K562 (cell line): ENCODE results near the gene BHLHE40. TPM values are rescaled to one million over a fixed set of nuclear protein-coding genes. Genes with fewer than 3 reads are reported as not detected.

ENCODE experiments used
- ATF4 ChIP-seq: fragments of 450-650 bp; formaldehyde crosslinking; IDR thresholded peaks from 2 replicates; pipeline ENCODE4 v1.4.0; 2022; ENCODE audit warnings: mild to moderate bottlenecking, moderate library complexity
- CSDE1 ChIP-seq, 2 experiments: fragments of 450-650 bp; IDR thresholded peaks; 2 replicates each; pipeline ENCODE4 v1.6.1; 2016; ENCODE audit warnings: mild to moderate bottlenecking in 1 of 2
- GABPB2 ChIP-seq: fragments of 250-450 bp; sonication (Bioruptor Pico); conservative IDR thresholded peaks from 2 replicates; pipeline ENCODE4 v1.5.1; 2021; ENCODE audit warnings: mild to moderate bottlenecking
- HBP1 ChIP-seq: fragments of 450-650 bp; formaldehyde crosslinking; IDR thresholded peaks from 2 replicates; pipeline ENCODE4 v1.4.0; 2022; ENCODE audit warnings: missing genetic modification characterization
- HDAC6 ChIP-seq: IDR thresholded peaks from 2 replicates; pipeline ENCODE4 v1.6.1; 2012; ENCODE audit warnings: low read depth, mild to moderate bottlenecking, control low read depth, inconsistent platforms, low read length, moderate library complexity
- HDGF ChIP-seq: fragments of 450-650 bp; IDR thresholded peaks from 2 replicates; pipeline ENCODE4 v1.6.1; 2016
- KAT8 ChIP-seq: fragments of 450-650 bp; IDR thresholded peaks from 2 replicates; pipeline ENCODE4 v1.6.1; 2016; ENCODE audit warnings: low read depth, mild to moderate bottlenecking
- NCOR1 ChIP-seq: fragments of 450-650 bp; IDR thresholded peaks from 2 replicates; pipeline ENCODE4 v1.6.1; 2016; ENCODE audit warnings: mild to moderate bottlenecking, moderate library complexity
- NR2F6 ChIP-seq: fragments of 450-650 bp; formaldehyde crosslinking; IDR thresholded peaks from 2 replicates; pipeline ENCODE4 v1.4.0; 2020; ENCODE audit warnings: mild to moderate bottlenecking
- POLR2A ChIP-seq: fragments of 450-650 bp; conservative IDR thresholded peaks from 2 replicates; pipeline ENCODE4 v1.6.1; 2016
- PRMT5 ChIP-seq: sonication (generic); formaldehyde crosslinking; IDR thresholded peaks from 2 replicates; pipeline ENCODE4 v1.5.0; 2020; ENCODE audit warnings: missing genetic modification reagents
- RBM14 ChIP-seq: fragments of 200-400 bp; formaldehyde crosslinking; IDR thresholded peaks from 2 replicates; pipeline ENCODE4 v1.6.1; 2018; ENCODE audit warnings: low read depth, mild to moderate bottlenecking, low read length, moderate library complexity, borderline replicate concordance; ENCODE audit not compliant: insufficient read depth
- TCF7L2 ChIP-seq: fragments of 150-350 bp; IDR thresholded peaks from 2 replicates; pipeline ENCODE4 v1.6.1; 2016; ENCODE audit warnings: low read depth, mild to moderate bottlenecking, low read length, moderate library complexity
- TRIM24 ChIP-seq, 2 experiments: fragments of 450-650 bp; IDR thresholded peaks; 2 replicates each; pipeline ENCODE4 v1.6.1; 2016
- ZFPM2 ChIP-seq: fragments of 250-450 bp; sonication (Bioruptor Pico); IDR thresholded peaks from 2 replicates; pipeline ENCODE4 v1.5.1; 2022; ENCODE audit warnings: mild to moderate bottlenecking
- ZNF41 ChIP-seq: fragments of 250-450 bp; sonication (Bioruptor Pico); conservative IDR thresholded peaks from 2 replicates; pipeline ENCODE4 v1.4.0; 2020; ENCODE audit warnings: mild to moderate bottlenecking
- ZNF512 ChIP-seq: IDR thresholded peaks from 2 replicates; pipeline ENCODE4 v1.6.1; 2016; ENCODE audit warnings: missing genetic modification characterization, missing compliant biosample characterization
- ZNF740 ChIP-seq, 3 experiments: fragments of 200-800 bp in 1 of 3; sonication (Bioruptor generic) in 1 of 3; sonication (generic) in 1 of 3; formaldehyde crosslinking in 1 of 3; IDR thresholded peaks; 2 replicates each; pipeline versions ENCODE4 v1.6.1 to v1.8.0; 2016 to 2022; ENCODE audit warnings: mild to moderate bottlenecking in 2 of 3, missing compliant biosample characterization in 2 of 3, missing genetic modification characterization in 2 of 3, missing genetic modification reagents in 1 of 3
- polyA plus RNA-seq, 8 experiments: library from polyadenylated mRNA; depleted of rRNA in 4 of 8; stranded (reverse) in 5 of 8; unstranded in 3 of 8; fragments of >200 nt; fragmentation: Nextera tagmentation in 2 of 8; fragmentation: Illumina TruSeq in 1 of 8; extraction: Ambion mirVana in 2 of 8; extraction: Trizol in 1 of 8; gene quantifications; 2 replicates each; pipeline versions ENCODE4 v1.2.1 to v1.2.3, GENCODE V29; 2011 to 2014; ENCODE audit warnings: inconsistent platforms in 1 of 8, missing spikeins in 1 of 8
- total RNA-seq, 7 experiments: library from RNA; depleted of rRNA in 6 of 7; stranded (reverse); fragments of >200 nt in 6 of 7; fragmentation: Illumina TruSeq in 2 of 7; extraction: Trizol in 2 of 7; gene quantifications; 2 replicates each; pipeline versions ENCODE4 v1.2.1 to v1.2.3, GENCODE V29; 2011 to 2021; ENCODE audit warnings: low replicate concordance in 1 of 7
- TF ChIP-seq, protein P1 (sequence below): fragments of 250-450 bp; sonication (Bioruptor Pico); IDR thresholded peaks from 2 replicates; pipeline ENCODE4 v1.5.0; 2021
- TF ChIP-seq, protein P2 (sequence below): IDR thresholded peaks from 3 replicates; pipeline ENCODE4 v1.6.1; 2011; ENCODE audit warnings: borderline replicate concordance, mild to moderate bottlenecking; ENCODE audit not compliant: insufficient read length, insufficient read depth

The BHLHE40 gene
- total and polyA plus RNA-seq, 9 of the 15 experiments (the other 6 are each of a cell fraction or from before 2014, with no cell fraction given): 12.0 to 83.9 (median 31.4) TPM

DNA sequence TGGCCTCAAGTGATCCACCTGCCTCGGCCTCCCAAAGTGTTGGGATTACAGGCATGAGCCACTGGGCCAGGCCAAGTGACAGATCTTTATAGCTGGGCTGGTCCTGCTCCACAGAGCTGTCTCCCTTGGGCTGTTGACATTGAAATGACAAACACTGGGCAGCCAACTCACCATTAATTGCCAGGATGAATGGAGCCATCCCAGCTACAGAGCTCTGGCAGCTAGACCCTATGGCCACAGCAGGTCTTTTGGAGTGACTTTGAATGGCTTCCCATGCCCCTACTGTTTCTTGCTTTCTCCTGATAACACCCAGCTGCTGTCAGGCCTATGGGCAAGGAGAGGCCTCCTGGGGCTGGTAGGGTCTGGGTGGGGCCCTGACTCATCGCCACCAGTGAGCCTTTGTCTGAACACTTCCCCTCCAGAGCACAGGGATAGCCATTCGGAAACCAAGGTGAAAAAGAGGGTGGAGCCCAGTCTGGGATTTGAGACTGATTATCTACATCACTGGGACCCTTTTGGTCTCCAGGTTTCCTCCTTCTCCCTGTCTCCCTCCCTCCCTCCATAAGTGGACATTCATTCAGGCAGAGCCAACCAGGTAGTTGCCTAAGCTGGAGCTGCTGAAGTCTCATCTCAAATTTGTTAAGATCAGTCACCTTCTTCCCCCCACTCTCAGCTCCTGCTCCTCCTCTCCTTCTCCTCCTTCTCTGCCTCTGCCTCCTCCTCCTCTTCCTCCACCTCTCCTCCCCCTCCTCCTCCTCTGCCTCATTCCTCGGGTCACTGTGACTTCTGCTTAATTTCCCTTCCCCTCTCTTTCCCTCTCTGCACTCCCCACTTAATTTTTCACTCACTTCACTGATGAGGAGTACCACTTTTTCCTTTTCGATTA is 34.0 kb downstream of the BHLHE40 start (continued):
- TF ChIP-seq, protein P1, sequence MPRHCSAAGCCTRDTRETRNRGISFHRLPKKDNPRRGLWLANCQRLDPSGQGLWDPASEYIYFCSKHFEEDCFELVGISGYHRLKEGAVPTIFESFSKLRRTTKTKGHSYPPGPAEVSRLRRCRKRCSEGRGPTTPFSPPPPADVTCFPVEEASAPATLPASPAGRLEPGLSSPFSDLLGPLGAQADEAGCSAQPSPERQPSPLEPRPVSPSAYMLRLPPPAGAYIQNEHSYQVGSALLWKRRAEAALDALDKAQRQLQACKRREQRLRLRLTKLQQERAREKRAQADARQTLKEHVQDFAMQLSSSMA (CRISPR knock-in tag): no peak
- no peak for TF ChIP-seq CSDE1 (IDR thresholded peaks at IDR 0.05)
- no peak for TF ChIP-seq NCOR1
- TF ChIP-seq ZNF740 (CRISPR knock-in tag; IDR thresholded peaks at IDR 0.05): no peak
- TF ChIP-seq ZNF740 (tag; IDR thresholded peaks at IDR 0.05): no peak
- TF ChIP-seq PRMT5 (CRISPR knock-in tag): no peak
- TF ChIP-seq ZNF41 (CRISPR knock-in tag): no peak
- peak; percentile 89 for TF ChIP-seq ZNF512 (tag)
- TF ChIP-seq RBM14: no peak
- TF ChIP-seq TRIM24 (IDR thresholded peaks at IDR 0.05): 0 out of 4 replicates have a peak, but pooled peaks of 1 of the 2 experiments have one; percentile 8
- TF ChIP-seq ATF4: no peak
- TF ChIP-seq POLR2A: 0 out of 2 replicates have a peak, but pooled peaks have one; percentile 44
- no peak for TF ChIP-seq HDAC6
- no peak for TF ChIP-seq GABPB2 (CRISPR knock-in tag)
- no peak for TF ChIP-seq NR2F6
- no peak for TF ChIP-seq TCF7L2
- no peak for TF ChIP-seq ZFPM2 (CRISPR knock-in tag)
- TF ChIP-seq KAT8: no peak
- peak; percentile 87; the same call in 1 of the 2 replicates for TF ChIP-seq HDGF
- peak; percentile 87 for TF ChIP-seq HBP1
- TF ChIP-seq, protein P2, sequence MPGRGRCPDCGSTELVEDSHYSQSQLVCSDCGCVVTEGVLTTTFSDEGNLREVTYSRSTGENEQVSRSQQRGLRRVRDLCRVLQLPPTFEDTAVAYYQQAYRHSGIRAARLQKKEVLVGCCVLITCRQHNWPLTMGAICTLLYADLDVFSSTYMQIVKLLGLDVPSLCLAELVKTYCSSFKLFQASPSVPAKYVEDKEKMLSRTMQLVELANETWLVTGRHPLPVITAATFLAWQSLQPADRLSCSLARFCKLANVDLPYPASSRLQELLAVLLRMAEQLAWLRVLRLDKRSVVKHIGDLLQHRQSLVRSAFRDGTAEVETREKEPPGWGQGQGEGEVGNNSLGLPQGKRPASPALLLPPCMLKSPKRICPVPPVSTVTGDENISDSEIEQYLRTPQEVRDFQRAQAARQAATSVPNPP: no peak
